Smooth muscle cell (in vitro differentiated cells): ENCODE results near the gene CIB1. TPM values are rescaled to one million over a fixed set of nuclear protein-coding genes. Genes with fewer than 3 reads are reported as not detected.

Source experiments
- DNase-seq: peaks from one replicate; lab custom pipeline; 2025; ENCODE audit not compliant: unreplicated experiment; lab: John Stamatoyannopoulos, UW
- H2AFZ ChIP-seq: fragments of 200-600 bp; sonication (generic); 2 replicates; pipeline ENCODE4 v1.6.0; 2016; ENCODE audit warnings: antibody characterized with exemption, low read depth, mild to moderate bottlenecking
- H3F3A ChIP-seq: fragments of 200-600 bp; sonication (generic); 2 replicates; pipeline ENCODE4 v1.6.0; 2017; ENCODE audit warnings: antibody characterized with exemption, low read depth
- H3K27ac ChIP-seq: fragments of 200-600 bp; sonication (generic); 2 replicates; pipeline ENCODE4 v1.5.1; 2016; ENCODE audit warnings: low read depth, mild to moderate bottlenecking
- H3K27me3 ChIP-seq: fragments of 200-600 bp; sonication (generic); 2 replicates; pipeline ENCODE4 v1.6.1; 2016; ENCODE audit warnings: low read depth, mild to moderate bottlenecking
- H3K36me3 ChIP-seq: fragments of 200-600 bp; sonication (generic); 2 replicates; pipeline ENCODE4 v1.5.1; 2016; ENCODE audit warnings: low read depth
- H3K4me1 ChIP-seq: fragments of 200-600 bp; sonication (generic); 2 replicates; pipeline ENCODE4 v1.5.1; 2016; ENCODE audit warnings: low read depth
- H3K4me2 ChIP-seq: fragments of 200-600 bp; sonication (generic); 2 replicates; pipeline ENCODE4 v1.6.0; 2016; ENCODE audit warnings: mild to moderate bottlenecking
- H3K4me3 ChIP-seq: fragments of 200-600 bp; sonication (generic); 2 replicates; pipeline ENCODE4 v1.5.1; 2016; ENCODE audit warnings: mild to moderate bottlenecking
- H3K79me2 ChIP-seq: fragments of 200-600 bp; sonication (generic); 2 replicates; pipeline ENCODE4 v1.6.0; 2016; ENCODE audit warnings: low read depth, mild to moderate bottlenecking
- H3K9ac ChIP-seq: fragments of 200-600 bp; sonication (generic); 2 replicates; pipeline ENCODE4 v1.6.0; 2016; ENCODE audit warnings: low read depth
- H3K9me3 ChIP-seq: fragments of 200-600 bp; sonication (generic); replicated peaks from 2 replicates; pipeline ENCODE4 v1.5.1; 2016; ENCODE audit warnings: low read depth
- H4K20me1 ChIP-seq: fragments of 200-600 bp; sonication (generic); 2 replicates; pipeline ENCODE4 v1.6.0; 2016; ENCODE audit warnings: low read depth
- CTCF ChIP-seq: fragments of 200-600 bp; sonication (generic); IDR thresholded peaks from 2 replicates; pipeline ENCODE4 v1.5.1; 2017; ENCODE audit warnings: borderline replicate concordance, mild to moderate bottlenecking, antibody characterized with exemption; ENCODE audit not compliant: insufficient read depth, poor library complexity, severe bottlenecking
- WGBS: methylation state at CpG from one replicate; pipeline ENCODE4 v1.1.7; 2016; ENCODE audit warnings: low lambda C conversion rate; 5-methylcytosine and 5-hydroxymethylcytosine counted together
- polyA plus RNA-seq: library from polyadenylated mRNA; unstranded; fragments of >200 nt; fragmentation: Nextera tagmentation; extraction: Ambion mirVana; gene quantifications from 2 replicates; pipeline ENCODE4 v1.2.1, GENCODE V29; 2016
- total RNA-seq: library from RNA; depleted of rRNA; stranded (reverse); fragments of >200 nt; gene quantifications from 2 replicates; pipeline ENCODE4 v1.2.3, GENCODE V29; 2014

CIB1 gene
- total and polyA plus RNA-seq, 2 experiments from 2014 or later = 33.9 to 132 TPM

- WGBS = 87% methylated on average over 22 of the region's 22 CpGs
- no peak overlapping the region for H2AFZ ChIP-seq
These were observed 7.8 kb upstream of the CIB1 start for GRCh38 chr15:90241343-90242192.

GRCh38 chr15:90240856-90241255 is 7.1 kb upstream of the CIB1 start:
- H3F3A ChIP-seq = no peaks in the 10 kb centered on the region
- no peak overlapping the region for H3K9ac ChIP-seq
- no peak for DNase-seq
- no peaks in the 10 kb centered on the region for H4K20me1 ChIP-seq
- H3K4me1 ChIP-seq = no peaks in the 10 kb centered on the region
- no peak for TF ChIP-seq CTCF
- no peaks in the 10 kb centered on the region for H3K36me3 ChIP-seq
- H3K9me3 ChIP-seq = no peaks in the 10 kb centered on the region
- no peak overlapping the region for H3K27ac ChIP-seq
- 92% methylated on average over 8 of the region's 8 CpGs for WGBS
- H2AFZ ChIP-seq = no peak overlapping the region
- H3K79me2 ChIP-seq = no peaks in the 10 kb centered on the region
- H3K4me2 ChIP-seq = no peak overlapping the region
- H3K4me3 ChIP-seq = no peak overlapping the region
- H3K27me3 ChIP-seq = no peaks in the 10 kb centered on the region

More at GRCh38 chr15:90241343-90242192, 7.8 kb upstream of the CIB1 start:
- Histone ChIP-seq H3K27ac (no peak overlapping the region), H3F3A (no peaks in the 10 kb centered on the region), H3K9me3 (no peaks in the 10 kb centered on the region), H3K4me3 (no peak overlapping the region), H3K4me2 (no peak overlapping the region), H4K20me1 (no peaks in the 10 kb centered on the region), H3K27me3 (no peaks in the 10 kb centered on the region), H3K9ac (no peak overlapping the region), H3K36me3 (no peaks in the 10 kb centered on the region), H3K79me2 (no peaks in the 10 kb centered on the region), H3K4me1 (no peaks in the 10 kb centered on the region)
- DNase-seq = no peak
- no peak for TF ChIP-seq CTCF

DNA sequence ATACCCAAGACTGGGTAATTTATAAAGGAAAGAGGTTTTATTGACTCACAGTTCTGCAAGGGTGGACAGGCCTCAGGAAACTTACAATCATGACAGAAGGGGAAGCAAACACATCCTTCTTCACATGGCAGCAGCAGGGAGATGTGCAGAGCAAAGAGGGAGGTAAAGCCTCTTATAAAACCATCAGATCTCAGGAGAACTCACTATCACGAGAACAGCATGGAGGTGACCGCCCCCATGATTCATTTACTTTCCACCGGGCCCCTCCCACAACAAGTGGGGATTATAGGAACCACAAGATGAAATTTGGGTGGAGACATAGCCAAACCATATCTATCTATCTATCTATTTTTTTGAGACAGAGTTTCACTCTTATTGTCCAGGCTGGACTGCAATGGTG is 5.6 kb upstream of the CIB1 start:
- no peaks in the 10 kb centered on the region for H3K27me3 ChIP-seq
- no peak overlapping the region for H2AFZ ChIP-seq
- no peak for TF ChIP-seq CTCF
- H4K20me1 ChIP-seq = no peaks in the 10 kb centered on the region
- H3K9ac ChIP-seq = no peak overlapping the region
- no peak for DNase-seq
- no peak overlapping the region for H3K4me3 ChIP-seq
- 93% methylated on average over 3 of the region's 3 CpGs for WGBS
- H3K27ac ChIP-seq = no peak overlapping the region
- no peaks in the 10 kb centered on the region for H3K36me3 ChIP-seq
- H3K4me2 ChIP-seq = no peak overlapping the region
- H3K4me1 ChIP-seq = peaks cover 3% of the 10 kb centered on the region
- no peaks in the 10 kb centered on the region for H3F3A ChIP-seq
- H3K79me2 ChIP-seq = no peaks in the 10 kb centered on the region
- no peaks in the 10 kb centered on the region for H3K9me3 ChIP-seq
